Mesenchymal stem cell (in vitro differentiated cells and primary cell): ENCODE data around the gene ATXN1L.

Experiments used
- DNase-seq: peaks from one replicate; pipeline ENCODE4 v3.0.0-alpha.2; 2013
- H2AFZ ChIP-seq: one replicate; pipeline ENCODE4 v1.6.1; 2013; ENCODE audit warnings: low read depth, mild to moderate bottlenecking, control low read depth, inconsistent platforms, low read length, moderate library complexity
- H2AK5ac ChIP-seq: 2 replicates; pipeline ENCODE4 v1.6.1; 2013; ENCODE audit warnings: low read length, moderate library complexity, mild to moderate bottlenecking, inconsistent platforms; ENCODE audit not compliant: severe bottlenecking
- H2BK120ac ChIP-seq: one replicate; pipeline ENCODE4 v1.6.1; 2013; ENCODE audit warnings: low read depth, mild to moderate bottlenecking, inconsistent platforms, low read length, moderate library complexity
- H2BK12ac ChIP-seq, 2 experiments: one replicate each; pipeline ENCODE4 v1.6.1; 2013; ENCODE audit warnings: inconsistent platforms in 2 of 2, low read length in 2 of 2, mild to moderate bottlenecking in 2 of 2, moderate library complexity in 2 of 2, control low read depth in 1 of 2
- H2BK15ac ChIP-seq: one replicate; pipeline ENCODE4 v1.6.1; 2013; ENCODE audit warnings: mild to moderate bottlenecking, low read depth, inconsistent platforms; ENCODE audit not compliant: poor library complexity, severe bottlenecking
- H2BK5ac ChIP-seq: 2 replicates; pipeline ENCODE4 v1.6.1; 2013; ENCODE audit warnings: low read depth, mild to moderate bottlenecking, low read length, control low read depth, inconsistent platforms; ENCODE audit not compliant: poor library complexity, severe bottlenecking
- H3K14ac ChIP-seq, 2 experiments: one replicate each; pipeline ENCODE4 v1.6.1; 2013; ENCODE audit warnings: inconsistent platforms in 2 of 2, low read length in 2 of 2, control low read depth in 1 of 2, mild to moderate bottlenecking in 1 of 2, moderate library complexity in 1 of 2
- H3K18ac ChIP-seq, 2 experiments: one replicate each; pipeline ENCODE4 v1.6.1; 2013; ENCODE audit warnings: inconsistent platforms in 2 of 2, low read length in 2 of 2, control low read depth in 1 of 2, low read depth in 1 of 2, mild to moderate bottlenecking in 1 of 2
- H3K23ac ChIP-seq, 2 experiments: one replicate each; pipeline ENCODE4 v1.6.1; 2013; ENCODE audit warnings: inconsistent platforms in 2 of 2, low read length in 2 of 2, mild to moderate bottlenecking in 2 of 2, moderate library complexity in 2 of 2, control low read depth in 1 of 2
- H3K27ac ChIP-seq: 2 replicates; pipeline ENCODE4 v1.5.1; 2013; ENCODE audit warnings: mild to moderate bottlenecking, moderate library complexity, low read length, control low read depth, inconsistent platforms; ENCODE audit not compliant: poor library complexity, severe bottlenecking
- H3K27me3 ChIP-seq, 2 experiments: 2 replicates each; pipeline versions ENCODE4 v1.6.1 to v1.7.0; 2013; ENCODE audit warnings: low read length in 2 of 2, mild to moderate bottlenecking in 2 of 2, moderate library complexity in 2 of 2, control low read depth in 1 of 2, inconsistent platforms in 1 of 2; ENCODE audit not compliant: control insufficient read depth in 1 of 2, insufficient read depth in 1 of 2
- H3K36me3 ChIP-seq, 2 experiments: 2 replicates each; pipeline versions ENCODE4 v1.6.1 to v1.7.0; 2013; ENCODE audit warnings: low read length in 2 of 2, control low read depth in 1 of 2, inconsistent platforms in 1 of 2, low read depth in 1 of 2, mild to moderate bottlenecking in 1 of 2; ENCODE audit not compliant: insufficient read depth in 2 of 2, control insufficient read depth in 1 of 2
- H3K4ac ChIP-seq, 2 experiments: one replicate each; pipeline ENCODE4 v1.6.1; 2013; ENCODE audit warnings: inconsistent platforms in 2 of 2, low read length in 2 of 2, mild to moderate bottlenecking in 2 of 2, moderate library complexity in 2 of 2, control low read depth in 1 of 2, low read depth in 1 of 2
- H3K4me1 ChIP-seq: 2 replicates; pipeline ENCODE4 v1.6.1; 2013; ENCODE audit warnings: low read depth, low read length, control low read depth; ENCODE audit not compliant: control insufficient read depth, insufficient read depth
- H3K4me2 ChIP-seq: 2 replicates; pipeline ENCODE4 v1.6.1; 2013; ENCODE audit warnings: low read length, mild to moderate bottlenecking, inconsistent platforms; ENCODE audit not compliant: poor library complexity, severe bottlenecking
- H3K4me3 ChIP-seq, 2 experiments: 2 replicates each; pipeline versions ENCODE4 v1.5.1 to v1.7.0; 2013; ENCODE audit warnings: low read length in 2 of 2, mild to moderate bottlenecking in 2 of 2, control low read depth in 1 of 2, low read depth in 1 of 2; ENCODE audit not compliant: insufficient read depth in 1 of 2
- H3K79me1 ChIP-seq: replicated peaks from 2 replicates; pipeline ENCODE4 v1.6.1; 2013; ENCODE audit warnings: mild to moderate bottlenecking, control low read depth, low read length, inconsistent platforms; ENCODE audit not compliant: poor library complexity, severe bottlenecking
- H3K9ac ChIP-seq: 2 replicates; pipeline ENCODE4 v1.7.0; 2013; ENCODE audit warnings: mild to moderate bottlenecking, low read length, moderate library complexity
- H3K9me3 ChIP-seq: 2 replicates; pipeline ENCODE4 v1.7.0; 2013; ENCODE audit warnings: mild to moderate bottlenecking, low read length; ENCODE audit not compliant: control insufficient read depth
- H4K8ac ChIP-seq: one replicate; pipeline ENCODE4 v1.6.1; 2013; ENCODE audit warnings: inconsistent platforms, mild to moderate bottlenecking, low read length, moderate library complexity
- H4K91ac ChIP-seq: one replicate; pipeline ENCODE4 v1.6.1; 2013; ENCODE audit warnings: mild to moderate bottlenecking, low read length, inconsistent platforms
- WGBS: methylation state at CpG from one replicate; pipeline ENCODE4 v1.1.7; 2013; ENCODE audit warnings: mixed read lengths; 5-methylcytosine and 5-hydroxymethylcytosine counted together

The ATXN1L gene

DNA sequence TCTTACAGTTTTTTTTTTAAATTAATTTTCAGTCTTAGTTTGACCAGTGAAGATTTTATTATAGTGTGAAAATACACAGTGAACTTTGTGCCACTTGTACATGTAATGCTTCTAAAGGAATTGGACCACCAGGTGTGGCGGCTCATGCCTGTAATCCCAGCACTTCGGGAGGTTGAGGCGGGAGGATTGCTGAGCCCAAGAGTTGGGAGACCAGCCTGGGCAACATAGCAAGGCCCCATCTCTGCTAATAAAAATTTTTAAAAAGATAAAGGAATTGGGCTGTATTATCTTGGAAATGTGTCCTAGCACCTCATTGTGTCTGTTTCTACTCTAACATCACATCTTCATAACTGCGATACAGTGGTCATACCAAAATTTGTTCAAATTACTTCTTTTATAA is 53.4 kb downstream of the ATXN1L start:
- Histone ChIP-seq H4K8ac (no peak overlapping the region), H2AFZ (no peak overlapping the region), H2BK12ac (no peak overlapping the region), H3K4me3 (no peak overlapping the region), H3K27ac (no peak overlapping the region), H2BK15ac (no peak overlapping the region), H3K4ac (no peak overlapping the region), H3K23ac (no peak overlapping the region), H3K14ac (no peak overlapping the region), H3K18ac (no peak overlapping the region), H4K91ac (no peak overlapping the region), H3K4me2 (no peak overlapping the region), H3K9me3 (no peaks in the 10 kb centered on the region), H2AK5ac (no peak overlapping the region), H3K4me1 (peaks cover 7% of the 10 kb centered on the region), H3K79me1 (no peaks in the 10 kb centered on the region), H2BK120ac (no peak overlapping the region), H3K36me3 (peaks cover 10 to 13% of the 10 kb centered on the region in 2 experiments), H2BK5ac (no peak overlapping the region), H3K9ac (no peak overlapping the region), H3K27me3 (no peaks in the 10 kb centered on the region)
- 97% methylated on average over 4 of the region's 4 CpGs for WGBS
- no peak for DNase-seq

DNA sequence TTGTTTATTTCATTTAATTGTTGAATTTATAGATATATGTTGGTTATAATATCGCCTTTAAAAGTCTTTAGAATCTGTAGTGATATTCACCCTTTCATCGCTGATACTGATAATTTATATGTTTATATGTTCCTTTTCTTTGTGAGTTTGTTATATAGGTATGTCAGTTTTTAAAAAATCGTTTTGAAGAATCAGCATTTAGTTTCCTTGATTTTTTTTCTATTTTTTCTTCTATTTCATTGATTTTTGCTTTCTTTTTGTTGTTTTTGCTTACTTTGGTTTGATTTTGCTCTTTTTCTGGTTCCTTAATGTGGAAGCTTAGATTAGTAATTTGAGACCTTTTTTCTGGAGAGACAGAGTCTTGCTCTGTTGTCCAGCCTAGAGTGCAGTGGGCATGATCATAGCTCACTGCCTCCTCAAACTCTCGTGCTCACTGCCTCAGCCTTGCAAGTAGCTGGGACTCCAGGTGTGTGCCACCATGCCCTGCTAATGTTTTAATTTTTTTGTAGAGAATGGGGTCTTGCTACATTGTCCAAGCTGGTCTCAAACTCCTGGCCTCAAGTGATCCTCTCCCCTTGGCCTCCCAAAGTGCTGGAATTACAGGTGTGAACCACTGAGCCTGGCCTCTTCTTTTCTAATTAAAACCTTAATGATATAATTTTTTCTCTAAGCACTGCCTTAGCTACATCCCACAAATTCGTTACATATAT is 57.0 kb downstream of the ATXN1L start:
- no peak overlapping the region for H3K14ac ChIP-seq
- WGBS: 92% methylated on average over 1 of the region's 5 CpGs
- H2AFZ ChIP-seq: no peak overlapping the region
- H4K91ac ChIP-seq: no peak overlapping the region
- no peak overlapping the region for H2BK15ac ChIP-seq
- no peak overlapping the region for H2BK12ac ChIP-seq
- no peak overlapping the region for H4K8ac ChIP-seq
- no peak overlapping the region for H2BK120ac ChIP-seq
- peaks cover 4% of the 10 kb centered on the region for H3K4me1 ChIP-seq
- no peak overlapping the region for H3K9ac ChIP-seq
- no peak overlapping the region for H3K23ac ChIP-seq
- H3K36me3 ChIP-seq: peaks cover 7 to 14% of the 10 kb centered on the region in 2 experiments
- H3K4ac ChIP-seq: no peak overlapping the region
- no peaks in the 10 kb centered on the region for H3K79me1 ChIP-seq
- H3K4me3 ChIP-seq: no peak overlapping the region
- H3K27me3 ChIP-seq: no peaks in the 10 kb centered on the region
- no peak overlapping the region for H3K27ac ChIP-seq
- H3K9me3 ChIP-seq: no peaks in the 10 kb centered on the region
- no peak overlapping the region for H3K18ac ChIP-seq
- no peak overlapping the region for H3K4me2 ChIP-seq
- no peak for DNase-seq
- no peak overlapping the region for H2BK5ac ChIP-seq
- H2AK5ac ChIP-seq: no peak overlapping the region

DNA sequence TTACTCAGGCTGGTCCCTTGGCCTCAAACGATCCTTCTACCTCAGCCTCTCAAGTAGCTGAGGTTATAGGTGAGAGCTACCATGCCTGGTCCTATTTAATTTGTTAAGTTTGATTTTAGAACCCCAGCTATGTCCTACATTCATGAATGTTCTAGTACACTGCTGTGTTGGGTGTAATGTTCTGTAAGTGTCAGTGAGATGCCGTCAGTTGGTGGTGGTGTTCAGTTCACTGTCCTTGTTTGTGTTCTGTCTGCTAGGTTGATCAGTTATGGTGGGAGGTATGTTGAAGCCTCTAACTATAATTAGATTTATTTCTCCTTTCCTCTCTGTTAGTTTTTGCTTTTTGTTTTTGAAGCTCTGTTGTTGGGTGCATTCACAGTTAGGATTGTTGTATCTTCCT is 57.8 kb downstream of the ATXN1L start:
- Histone ChIP-seq H3K36me3 (peaks cover 5 to 8% of the 10 kb centered on the region in 2 experiments), H3K23ac (no peak overlapping the region), H3K14ac (no peak overlapping the region), H3K9ac (no peak overlapping the region), H2BK12ac (no peak overlapping the region), H3K4me3 (no peak overlapping the region), H2AFZ (no peak overlapping the region), H2AK5ac (no peak overlapping the region), H4K91ac (no peak overlapping the region), H3K9me3 (no peaks in the 10 kb centered on the region), H3K18ac (no peak overlapping the region), H3K27me3 (no peaks in the 10 kb centered on the region), H2BK15ac (no peak overlapping the region), H3K79me1 (no peaks in the 10 kb centered on the region), H3K4ac (no peak overlapping the region), H3K4me1 (peaks cover 4% of the 10 kb centered on the region), H2BK120ac (no peak overlapping the region), H3K27ac (no peak overlapping the region), H2BK5ac (no peak overlapping the region), H3K4me2 (no peak overlapping the region), H4K8ac (no peak overlapping the region)
- 100% methylated on average over 1 of the region's 2 CpGs for WGBS
- DNase-seq: no peak

DNA sequence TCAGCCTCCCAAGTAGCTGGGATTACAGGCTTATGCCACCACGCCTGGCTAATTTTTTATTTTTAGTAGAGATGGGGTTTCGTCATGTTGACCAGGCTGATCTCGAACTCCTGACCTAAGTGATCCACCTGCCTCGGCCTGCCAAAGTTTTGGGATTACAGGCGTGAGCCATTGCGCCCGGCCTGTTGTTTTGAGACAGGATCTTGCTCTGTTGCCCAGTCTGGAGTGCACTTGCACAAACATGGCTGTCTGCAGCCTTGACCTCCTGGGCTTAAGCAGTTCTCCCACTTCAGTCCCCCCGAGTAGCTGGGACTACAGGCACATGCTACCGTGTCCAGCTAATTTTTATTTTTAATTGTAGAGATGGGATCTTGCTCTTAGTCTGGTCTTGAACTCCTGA is 58.5 kb downstream of the ATXN1L start:
- no peak overlapping the region for H2BK15ac ChIP-seq
- no peak overlapping the region for H2BK5ac ChIP-seq
- H3K23ac ChIP-seq: no peak overlapping the region
- H2AK5ac ChIP-seq: no peak overlapping the region
- no peak overlapping the region for H2BK120ac ChIP-seq
- no peak overlapping the region for H3K4me3 ChIP-seq
- H3K4me2 ChIP-seq: no peak overlapping the region
- H3K4ac ChIP-seq: no peak overlapping the region
- no peak overlapping the region for H3K18ac ChIP-seq
- no peak for DNase-seq
- no peaks in the 10 kb centered on the region for H3K27me3 ChIP-seq
- no peak overlapping the region for H4K8ac ChIP-seq
- H3K27ac ChIP-seq: no peak overlapping the region
- H3K79me1 ChIP-seq: no peaks in the 10 kb centered on the region
- peaks cover 4% of the 10 kb centered on the region for H3K4me1 ChIP-seq
- H3K14ac ChIP-seq: no peak overlapping the region
- H2BK12ac ChIP-seq: no peak overlapping the region
- 93% methylated on average over 9 of the region's 9 CpGs for WGBS
- H2AFZ ChIP-seq: no peak overlapping the region
- no peak overlapping the region for H4K91ac ChIP-seq
- no peaks in the 10 kb centered on the region for H3K9me3 ChIP-seq
- H3K36me3 ChIP-seq: peaks cover 7 to 9% of the 10 kb centered on the region in 2 experiments
- no peak overlapping the region for H3K9ac ChIP-seq
